Suprapubic skin (tissue), 4 donors: ENCODE measurements around the gene JMY.

Experiments
- EP300 ChIP-seq: sonication (generic); formaldehyde crosslinking; IDR thresholded peaks from one replicate; pipeline ENCODE4 v1.6.1; 2017; ENCODE audit warnings: antibody characterized with exemption
- POLR2A ChIP-seq, 2 donors: fragments of 450-650 bp; IDR thresholded peaks; one replicate each; pipeline ENCODE4 v1.6.1; 2017; ENCODE audit warnings: antibody characterized with exemption in 2 of 2, mild to moderate bottlenecking in 2 of 2, moderate library complexity in 2 of 2
- POLR2AphosphoS5 ChIP-seq, 3 donors: sonication (generic); formaldehyde crosslinking; IDR thresholded peaks; one replicate each; pipeline ENCODE4 v1.6.1; 2017; ENCODE audit warnings: antibody characterized with exemption in 3 of 3
- TF ChIP-seq, protein P1 (sequence below), 2 donors: fragments of 200-600 bp in 1 of 2; fragments of 450-650 bp in 1 of 2; sonication (generic) in 1 of 2; IDR thresholded peaks; one replicate each; pipeline ENCODE4 v1.5.1; 2016 to 2019; ENCODE audit warnings: antibody characterized with exemption in 2 of 2, mild to moderate bottlenecking in 1 of 2, moderate library complexity in 1 of 2

DNA sequence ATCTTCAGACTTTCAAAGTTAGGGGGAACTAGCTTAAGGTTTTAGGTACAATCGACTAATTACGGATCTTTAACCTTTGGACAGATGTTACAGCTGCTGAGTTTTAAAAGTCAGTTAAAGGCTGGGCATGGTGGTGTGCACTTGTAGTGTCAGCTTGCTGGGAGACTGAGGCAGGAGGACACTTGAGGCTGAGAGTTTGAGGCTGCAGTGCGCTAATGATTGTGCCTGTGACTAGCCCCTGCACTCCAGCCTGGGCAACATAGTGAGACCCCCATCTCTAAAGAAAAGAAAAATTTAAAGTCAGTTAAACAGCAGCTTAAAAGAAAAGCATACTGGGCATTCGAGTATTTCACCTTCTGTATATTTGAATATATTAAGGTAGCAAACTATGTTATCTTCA lies 51.4 kb downstream of the JMY start:
- TF ChIP-seq, protein P1, sequence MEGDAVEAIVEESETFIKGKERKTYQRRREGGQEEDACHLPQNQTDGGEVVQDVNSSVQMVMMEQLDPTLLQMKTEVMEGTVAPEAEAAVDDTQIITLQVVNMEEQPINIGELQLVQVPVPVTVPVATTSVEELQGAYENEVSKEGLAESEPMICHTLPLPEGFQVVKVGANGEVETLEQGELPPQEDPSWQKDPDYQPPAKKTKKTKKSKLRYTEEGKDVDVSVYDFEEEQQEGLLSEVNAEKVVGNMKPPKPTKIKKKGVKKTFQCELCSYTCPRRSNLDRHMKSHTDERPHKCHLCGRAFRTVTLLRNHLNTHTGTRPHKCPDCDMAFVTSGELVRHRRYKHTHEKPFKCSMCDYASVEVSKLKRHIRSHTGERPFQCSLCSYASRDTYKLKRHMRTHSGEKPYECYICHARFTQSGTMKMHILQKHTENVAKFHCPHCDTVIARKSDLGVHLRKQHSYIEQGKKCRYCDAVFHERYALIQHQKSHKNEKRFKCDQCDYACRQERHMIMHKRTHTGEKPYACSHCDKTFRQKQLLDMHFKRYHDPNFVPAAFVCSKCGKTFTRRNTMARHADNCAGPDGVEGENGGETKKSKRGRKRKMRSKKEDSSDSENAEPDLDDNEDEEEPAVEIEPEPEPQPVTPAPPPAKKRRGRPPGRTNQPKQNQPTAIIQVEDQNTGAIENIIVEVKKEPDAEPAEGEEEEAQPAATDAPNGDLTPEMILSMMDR (IDR thresholded peaks at IDR 0.05) = no peak
- TF ChIP-seq POLR2A (IDR thresholded peaks at IDR 0.05) = no peak
- no peak for TF ChIP-seq POLR2AphosphoS5 (IDR thresholded peaks at IDR 0.05)
- TF ChIP-seq EP300 = no peak
